Cardiac muscle cell (in vitro differentiated cells and primary cell): ENCODE measurements around the gene ESD. TPM values are rescaled to one million over a fixed set of nuclear protein-coding genes. Genes with fewer than 3 reads are reported as not detected.

ENCODE experiments used
- DNase-seq, 2 donors: peaks; one replicate each; pipeline versions ENCODE4 v3.0.0 to v3.0.0-alpha.2; 2010 to 2017; ENCODE audit warnings: low read depth in 1 of 2, low spot score in 1 of 2
- H3K27ac ChIP-seq: fragments of 200-600 bp; sonication (generic); 2 replicates; pipeline ENCODE4 v1.5.1; 2016
- H3K27me3 ChIP-seq: fragments of 200-600 bp; sonication (generic); 2 replicates; pipeline ENCODE4 v1.6.0; 2016; ENCODE audit warnings: control low read depth
- H3K36me3 ChIP-seq: fragments of 200-600 bp; sonication (generic); 2 replicates; pipeline ENCODE4 v1.5.1; 2016; ENCODE audit warnings: control low read depth
- H3K4me1 ChIP-seq: fragments of 200-600 bp; sonication (generic); 2 replicates; pipeline ENCODE4 v1.8.1; 2017; ENCODE audit warnings: low read depth, mild to moderate bottlenecking, mixed run types
- H3K4me3 ChIP-seq: fragments of 200-600 bp; sonication (generic); 2 replicates; pipeline ENCODE4 v1.5.1; 2016; ENCODE audit warnings: mild to moderate bottlenecking
- H3K9me3 ChIP-seq: fragments of 200-600 bp; sonication (generic); 2 replicates; pipeline ENCODE4 v1.5.1; 2017; ENCODE audit warnings: low read depth, mild to moderate bottlenecking, control low read depth
- polyA plus RNA-seq: library from polyadenylated mRNA; unstranded; fragments of >200 nt; fragmentation: Nextera tagmentation; extraction: Ambion mirVana; gene quantifications from 2 replicates; pipeline ENCODE4 v1.2.1, GENCODE V29; 2016
- total RNA-seq: library from RNA; depleted of rRNA; stranded (reverse); fragments of >200 nt; gene quantifications from 2 replicates; pipeline ENCODE4 v1.2.3, GENCODE V29; 2016
- TF ChIP-seq, protein P1 (sequence below): IDR thresholded peaks from 2 replicates; pipeline ENCODE4 v1.5.1; 2012; ENCODE audit warnings: low read depth, mild to moderate bottlenecking, low read length

The ESD gene
- total and polyA plus RNA-seq, 2 experiments from 2014 or later: 83.2 to 167 TPM

- H3K4me3 ChIP-seq: no peak overlapping the region
- no peaks in the 10 kb centered on the region for H3K4me1 ChIP-seq
- no peaks in the 10 kb centered on the region for H3K36me3 ChIP-seq
- H3K9me3 ChIP-seq: no peaks in the 10 kb centered on the region
- TF ChIP-seq, protein P1, sequence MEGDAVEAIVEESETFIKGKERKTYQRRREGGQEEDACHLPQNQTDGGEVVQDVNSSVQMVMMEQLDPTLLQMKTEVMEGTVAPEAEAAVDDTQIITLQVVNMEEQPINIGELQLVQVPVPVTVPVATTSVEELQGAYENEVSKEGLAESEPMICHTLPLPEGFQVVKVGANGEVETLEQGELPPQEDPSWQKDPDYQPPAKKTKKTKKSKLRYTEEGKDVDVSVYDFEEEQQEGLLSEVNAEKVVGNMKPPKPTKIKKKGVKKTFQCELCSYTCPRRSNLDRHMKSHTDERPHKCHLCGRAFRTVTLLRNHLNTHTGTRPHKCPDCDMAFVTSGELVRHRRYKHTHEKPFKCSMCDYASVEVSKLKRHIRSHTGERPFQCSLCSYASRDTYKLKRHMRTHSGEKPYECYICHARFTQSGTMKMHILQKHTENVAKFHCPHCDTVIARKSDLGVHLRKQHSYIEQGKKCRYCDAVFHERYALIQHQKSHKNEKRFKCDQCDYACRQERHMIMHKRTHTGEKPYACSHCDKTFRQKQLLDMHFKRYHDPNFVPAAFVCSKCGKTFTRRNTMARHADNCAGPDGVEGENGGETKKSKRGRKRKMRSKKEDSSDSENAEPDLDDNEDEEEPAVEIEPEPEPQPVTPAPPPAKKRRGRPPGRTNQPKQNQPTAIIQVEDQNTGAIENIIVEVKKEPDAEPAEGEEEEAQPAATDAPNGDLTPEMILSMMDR: no peak
- no peak for DNase-seq
- no peak overlapping the region for H3K27ac ChIP-seq
- no peaks in the 10 kb centered on the region for H3K27me3 ChIP-seq
Measured at GRCh38 chr13:46834657-46835056, 37.7 kb upstream of the ESD start.

- no peaks in the 10 kb centered on the region for H3K27me3 ChIP-seq
- no peaks in the 10 kb centered on the region for H3K36me3 ChIP-seq
- H3K4me1 ChIP-seq: no peaks in the 10 kb centered on the region
- H3K27ac ChIP-seq: no peak overlapping the region
- no peak overlapping the region for H3K4me3 ChIP-seq
- DNase-seq: peak; percentile 66 to 71
- no peaks in the 10 kb centered on the region for H3K9me3 ChIP-seq
- TF ChIP-seq, protein P1: peak; percentile 75
Measured at GRCh38 chr13:46831588-46832194, 34.7 kb upstream of the ESD start.

DNA sequence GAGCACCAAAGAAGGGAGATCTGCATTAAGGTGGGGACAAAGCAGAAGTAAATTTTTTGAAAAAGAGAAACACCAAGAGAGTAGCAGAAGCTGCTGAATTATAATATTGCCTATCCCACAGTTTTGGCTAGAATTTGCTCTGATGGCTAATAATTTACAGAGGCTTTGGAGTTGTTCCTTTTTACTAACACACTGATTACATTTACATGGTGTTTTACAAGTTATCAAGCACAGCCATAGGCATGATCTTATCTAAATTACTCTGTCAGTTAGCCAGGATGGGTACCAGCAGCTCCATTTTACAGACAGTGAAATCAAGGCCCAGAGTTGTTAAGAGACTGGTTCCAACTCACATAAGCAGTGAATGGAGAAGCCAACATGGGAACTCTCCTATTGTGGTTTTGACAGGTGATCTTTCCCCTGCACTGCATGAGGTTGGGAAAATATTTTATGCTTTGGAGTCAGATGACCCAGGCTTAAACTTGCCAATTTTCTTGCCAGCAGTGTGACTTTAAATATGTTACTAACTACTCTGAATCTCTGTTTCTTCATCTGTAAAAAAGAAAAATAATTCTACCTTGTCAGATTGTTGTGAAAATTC is 33.5 kb upstream of the ESD start:
- Histone ChIP-seq H3K4me1 (no peaks in the 10 kb centered on the region), H3K4me3 (no peak overlapping the region), H3K9me3 (no peaks in the 10 kb centered on the region), H3K27ac (no peak overlapping the region), H3K36me3 (no peaks in the 10 kb centered on the region), H3K27me3 (no peaks in the 10 kb centered on the region)
- TF ChIP-seq, protein P1: no peak
- DNase-seq: no peak

GRCh38 chr13:46822551-46822950 is 25.6 kb upstream of the ESD start:
- Histone ChIP-seq H3K9me3 (no peaks in the 10 kb centered on the region), H3K4me1 (no peaks in the 10 kb centered on the region), H3K27me3 (no peaks in the 10 kb centered on the region), H3K27ac (no peak overlapping the region), H3K36me3 (no peaks in the 10 kb centered on the region), H3K4me3 (no peak overlapping the region)
- TF ChIP-seq, protein P1: no peak
- no peak for DNase-seq

DNA sequence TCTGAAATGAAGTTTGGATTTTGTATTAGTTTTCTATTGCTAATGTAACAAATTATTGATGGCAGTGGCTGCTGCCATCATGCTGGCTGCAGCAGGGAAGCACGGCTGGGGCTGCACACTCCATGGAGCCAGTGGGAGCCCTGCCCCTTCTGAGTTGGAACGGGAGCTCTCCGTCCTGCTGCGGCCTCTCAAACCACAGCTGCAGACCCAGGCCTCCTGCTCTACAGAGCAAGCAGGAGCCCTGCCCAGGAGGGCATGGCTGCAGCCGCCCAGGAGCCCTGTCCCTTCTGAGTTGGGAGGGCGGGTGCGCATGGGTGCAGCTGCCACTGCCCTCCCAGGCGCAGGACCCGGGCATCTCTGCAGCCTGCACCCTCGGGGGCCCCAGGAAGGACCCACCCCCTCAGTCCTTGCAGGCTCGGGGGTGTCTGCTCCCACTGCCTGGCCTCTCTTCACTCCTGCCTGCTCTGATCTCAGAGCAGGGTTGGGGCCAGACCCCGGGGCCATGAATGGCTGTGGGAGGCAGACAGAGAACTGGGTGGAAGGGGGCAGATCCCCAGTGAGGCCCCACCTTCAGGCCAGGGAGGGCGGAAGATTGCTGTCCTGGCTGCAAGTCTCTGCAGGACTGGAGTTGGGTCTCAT is 21.0 kb upstream of the ESD start:
- no peaks in the 10 kb centered on the region for H3K27me3 ChIP-seq
- no peak for DNase-seq
- H3K4me3 ChIP-seq: no peak overlapping the region
- no peaks in the 10 kb centered on the region for H3K36me3 ChIP-seq
- no peaks in the 10 kb centered on the region for H3K9me3 ChIP-seq
- H3K4me1 ChIP-seq: no peaks in the 10 kb centered on the region
- TF ChIP-seq, protein P1: no peak
- H3K27ac ChIP-seq: no peak overlapping the region
